Nephron progenitor cell (in vitro differentiated cells): ENCODE data around the gene KRT36.

Experiments used
- DNase-seq: peaks from one replicate; pipeline ENCODE4 v3.0.0; 2021
- H3K27ac Mint-ChIP-seq: 2 replicates; pipeline ENCODE4 v1.8.0; 2021; ENCODE audit warnings: mild to moderate bottlenecking, moderate library complexity, mixed read lengths
- H3K27me3 Mint-ChIP-seq: 2 replicates; pipeline ENCODE4 v1.8.0; 2021; ENCODE audit warnings: mild to moderate bottlenecking, low read depth, mixed read lengths; ENCODE audit not compliant: poor library complexity
- H3K36me3 Mint-ChIP-seq: 2 replicates; pipeline ENCODE4 v1.8.0; 2021; ENCODE audit warnings: low read depth, mixed read lengths
- H3K4me1 Mint-ChIP-seq: 2 replicates; pipeline ENCODE4 v1.8.0; 2021; ENCODE audit warnings: mixed read lengths
- H3K4me3 Mint-ChIP-seq: 2 replicates; pipeline ENCODE4 v1.8.0; 2021; ENCODE audit warnings: mild to moderate bottlenecking, moderate library complexity, mixed read lengths
- H3K9me3 Mint-ChIP-seq: 2 replicates; pipeline ENCODE4 v1.8.0; 2021; ENCODE audit warnings: mild to moderate bottlenecking, moderate library complexity, mixed read lengths
- TF ChIP-seq, protein P1 (sequence below): fragments of 200-600 bp; sonication (generic); IDR thresholded peaks from 2 replicates; pipeline ENCODE4 v1.5.0; 2021; ENCODE audit warnings: antibody characterized with exemption

The KRT36 gene

DNA sequence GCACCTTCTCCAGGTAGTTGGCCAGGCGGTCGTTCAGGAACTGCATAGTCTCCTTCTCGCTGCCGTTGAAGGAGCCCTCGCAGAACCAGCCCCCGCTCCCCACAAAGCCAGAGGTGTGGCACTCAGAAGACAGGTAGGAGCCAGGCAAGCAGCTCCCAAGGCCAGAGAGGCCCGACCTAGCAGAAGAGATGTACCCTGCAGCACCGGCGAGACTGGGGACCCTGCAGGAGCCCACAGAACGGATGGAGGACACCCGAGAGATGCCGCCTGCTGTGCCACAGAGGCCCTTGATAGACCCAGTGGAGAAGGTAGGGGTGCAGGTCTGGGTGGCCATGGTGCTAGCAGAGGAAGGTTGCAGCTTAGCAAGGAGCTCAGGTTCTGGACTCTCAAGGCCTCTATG, at the start of gene KRT36:
TSS of gene KRT36 (minus strand) at position 380 of the 400 bp plus-strand sequence. CDS start at position 334, 46 bp downstream.
- Mint-ChIP-seq H3K4me3 (no peak within 1 kb of the TSS), H3K27me3 (peaks cover 12% of the 10 kb centered on the region), H3K27ac (no peak within 1 kb of the TSS), H3K9me3 (no peaks in the 10 kb centered on the region), H3K36me3 (no peaks in the 10 kb centered on the region), H3K4me1 (peaks cover 17% of the 10 kb centered on the region)
- DNase-seq, result no peak
- TF ChIP-seq, protein P1, sequence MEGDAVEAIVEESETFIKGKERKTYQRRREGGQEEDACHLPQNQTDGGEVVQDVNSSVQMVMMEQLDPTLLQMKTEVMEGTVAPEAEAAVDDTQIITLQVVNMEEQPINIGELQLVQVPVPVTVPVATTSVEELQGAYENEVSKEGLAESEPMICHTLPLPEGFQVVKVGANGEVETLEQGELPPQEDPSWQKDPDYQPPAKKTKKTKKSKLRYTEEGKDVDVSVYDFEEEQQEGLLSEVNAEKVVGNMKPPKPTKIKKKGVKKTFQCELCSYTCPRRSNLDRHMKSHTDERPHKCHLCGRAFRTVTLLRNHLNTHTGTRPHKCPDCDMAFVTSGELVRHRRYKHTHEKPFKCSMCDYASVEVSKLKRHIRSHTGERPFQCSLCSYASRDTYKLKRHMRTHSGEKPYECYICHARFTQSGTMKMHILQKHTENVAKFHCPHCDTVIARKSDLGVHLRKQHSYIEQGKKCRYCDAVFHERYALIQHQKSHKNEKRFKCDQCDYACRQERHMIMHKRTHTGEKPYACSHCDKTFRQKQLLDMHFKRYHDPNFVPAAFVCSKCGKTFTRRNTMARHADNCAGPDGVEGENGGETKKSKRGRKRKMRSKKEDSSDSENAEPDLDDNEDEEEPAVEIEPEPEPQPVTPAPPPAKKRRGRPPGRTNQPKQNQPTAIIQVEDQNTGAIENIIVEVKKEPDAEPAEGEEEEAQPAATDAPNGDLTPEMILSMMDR, result no peak

DNA sequence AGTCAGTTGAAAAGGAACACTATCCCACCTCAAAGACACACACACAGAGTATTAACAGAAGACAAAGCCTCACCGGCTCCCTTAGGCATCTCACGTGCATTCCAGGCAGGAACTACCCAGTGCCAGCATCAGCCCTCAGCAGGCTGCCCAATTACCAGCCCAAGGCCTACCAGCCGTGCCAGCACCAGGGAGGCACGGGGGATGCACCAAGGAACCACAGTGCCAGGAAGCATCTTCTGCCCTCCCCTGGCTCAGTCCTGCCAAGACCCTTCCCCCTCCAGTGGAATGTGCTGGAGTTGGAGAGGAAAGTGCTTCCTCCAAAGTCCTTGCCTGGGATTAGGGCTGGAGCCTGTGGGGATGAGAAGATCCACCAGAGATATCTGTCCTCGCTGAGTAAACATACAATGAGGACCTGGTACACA, 49.4 kb upstream of the KRT36 start:
- TF ChIP-seq, protein P1, result no peak
- H3K4me1 Mint-ChIP-seq, result peaks cover 71% of the 10 kb centered on the region

DNA sequence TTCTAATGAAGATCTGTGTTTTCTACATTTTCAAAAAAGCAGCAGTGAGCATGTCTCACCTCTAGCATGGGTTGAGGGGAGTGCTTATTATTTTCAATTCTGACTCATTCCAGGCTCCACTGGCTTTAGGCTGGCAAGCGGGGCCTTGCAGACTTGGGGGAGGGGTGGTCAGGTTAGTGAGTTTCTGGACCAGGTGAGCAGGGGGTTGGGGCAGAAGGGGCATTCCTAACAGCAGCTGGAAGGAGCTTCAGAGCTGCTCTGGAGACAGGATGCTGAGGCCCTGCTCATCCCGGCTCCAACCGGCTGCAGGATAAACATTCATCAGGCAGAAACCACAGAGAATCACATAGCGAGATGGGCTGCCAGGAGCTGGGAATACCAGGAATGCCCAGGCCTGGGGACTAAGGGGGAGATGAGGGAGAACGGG, 48.9 kb upstream of the KRT36 start:
- Mint-ChIP-seq H3K27me3 (no peaks in the 10 kb centered on the region), H3K4me3 (no peak overlapping the region), H3K9me3 (no peaks in the 10 kb centered on the region), H3K36me3 (no peaks in the 10 kb centered on the region), H3K27ac (no peak overlapping the region), H3K4me1 (peaks cover 68% of the 10 kb centered on the region)
- TF ChIP-seq, protein P1, result no peak
- DNase-seq, result no peak

More for the DNA sequence above, 49.4 kb upstream of the KRT36 start:
- no peaks in the 10 kb centered on the region for H3K36me3 Mint-ChIP-seq
- no peak overlapping the region for H3K27ac Mint-ChIP-seq
- H3K27me3 Mint-ChIP-seq, result no peaks in the 10 kb centered on the region
- no peak for DNase-seq
- no peak overlapping the region for H3K4me3 Mint-ChIP-seq
- no peaks in the 10 kb centered on the region for H3K9me3 Mint-ChIP-seq

DNA sequence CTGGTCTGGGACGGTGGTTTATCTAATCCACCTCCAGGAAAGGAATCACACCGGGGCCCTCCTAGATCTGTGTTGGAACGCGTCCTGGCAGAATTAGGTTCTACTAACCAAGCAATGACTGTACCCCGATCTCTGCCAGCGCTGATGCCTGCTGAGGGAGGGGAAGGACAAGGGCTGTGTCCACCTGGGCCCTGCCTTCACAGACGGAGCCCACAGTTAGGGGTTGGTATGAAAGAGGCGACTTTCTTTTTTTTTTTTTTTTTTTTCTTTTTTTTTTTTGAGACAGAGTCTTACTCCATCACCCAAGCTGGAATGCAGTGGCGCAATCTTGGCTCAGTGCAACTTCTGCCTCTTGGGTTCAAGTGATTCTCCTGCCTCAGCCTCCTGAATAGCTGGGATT, 48.3 kb upstream of the KRT36 start:
- Mint-ChIP-seq H3K27ac (no peak overlapping the region), H3K4me1 (peaks cover 66% of the 10 kb centered on the region)

DNA sequence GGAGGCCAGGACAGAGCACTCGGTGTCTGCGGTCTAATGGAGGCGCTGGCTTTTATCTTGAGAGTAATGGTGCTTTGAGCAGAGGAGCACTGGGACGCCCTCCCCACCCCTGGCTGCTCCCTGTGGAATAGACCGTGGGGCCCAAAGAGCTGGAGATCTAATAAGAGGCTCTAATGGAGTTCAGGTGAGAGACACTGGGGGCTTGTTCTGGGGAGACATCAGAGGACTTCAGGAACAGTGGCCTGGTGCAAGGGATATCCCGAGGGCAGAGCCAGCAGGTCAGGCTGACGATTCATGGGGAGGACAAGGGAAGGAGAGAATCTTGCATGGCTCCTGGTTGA, 47.9 kb upstream of the KRT36 start:
- H3K4me3 Mint-ChIP-seq, result no peak overlapping the region
- H3K27ac Mint-ChIP-seq, result peak overlapping the region; percentile 75
- no peaks in the 10 kb centered on the region for H3K36me3 Mint-ChIP-seq
- no peaks in the 10 kb centered on the region for H3K27me3 Mint-ChIP-seq
- no peak for DNase-seq
- TF ChIP-seq, protein P1, result no peak
- H3K9me3 Mint-ChIP-seq, result no peaks in the 10 kb centered on the region
- H3K4me1 Mint-ChIP-seq, result peaks cover 65% of the 10 kb centered on the region

More for the DNA sequence above, 48.3 kb upstream of the KRT36 start:
- DNase-seq, result no peak
- no peaks in the 10 kb centered on the region for H3K9me3 Mint-ChIP-seq
- H3K4me3 Mint-ChIP-seq, result no peak overlapping the region
- TF ChIP-seq, protein P1, result no peak
- H3K36me3 Mint-ChIP-seq, result no peaks in the 10 kb centered on the region
- no peaks in the 10 kb centered on the region for H3K27me3 Mint-ChIP-seq

DNA sequence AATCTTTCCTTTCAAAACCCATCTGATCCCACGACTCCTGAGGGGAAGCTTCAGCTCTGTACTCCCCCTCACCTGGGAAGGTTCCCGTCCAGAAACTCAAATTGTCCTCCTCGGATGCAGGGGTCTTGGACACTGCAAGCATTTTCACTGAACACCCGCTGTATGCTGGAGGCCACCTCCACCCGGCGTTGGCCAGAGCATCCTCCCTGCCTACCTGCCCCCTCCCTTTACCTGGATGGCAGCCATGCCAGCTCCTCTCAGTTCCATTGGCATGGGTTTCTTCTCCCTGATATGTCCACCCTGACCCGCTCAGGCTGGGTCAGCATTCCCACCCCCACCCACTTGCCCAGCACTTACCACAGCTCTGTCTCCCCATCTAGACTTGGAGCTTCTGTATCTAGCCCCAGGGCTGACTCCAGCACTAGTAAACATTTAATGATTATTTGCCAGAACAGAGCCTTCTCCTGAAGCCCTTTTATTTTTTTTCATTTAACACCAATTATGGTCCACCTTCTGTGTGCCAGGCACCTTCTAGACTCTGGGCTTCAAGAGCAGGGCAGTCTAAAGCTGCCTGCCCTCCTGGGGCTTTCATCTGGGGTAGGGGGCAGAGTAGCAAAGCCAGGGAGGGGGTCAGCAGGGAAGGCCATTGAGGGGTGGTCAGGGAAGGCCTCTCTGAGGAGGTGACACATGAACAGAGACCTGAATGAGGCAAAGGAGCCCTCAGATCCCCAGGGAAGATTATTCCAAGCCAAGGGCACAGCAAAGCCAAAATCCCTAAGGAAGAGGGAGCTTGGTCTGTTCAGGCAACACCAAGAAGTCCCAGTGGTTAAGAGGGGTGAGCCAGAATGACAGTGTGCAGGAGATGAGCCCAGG, 47.3 kb upstream of the KRT36 start:
- H3K36me3 Mint-ChIP-seq, result no peaks in the 10 kb centered on the region
- H3K4me3 Mint-ChIP-seq, result no peak overlapping the region
- no peak overlapping the region for H3K27ac Mint-ChIP-seq
- TF ChIP-seq, protein P1, result no peak
- DNase-seq, result no peak
- no peaks in the 10 kb centered on the region for H3K9me3 Mint-ChIP-seq
- peaks cover 3% of the 10 kb centered on the region for H3K27me3 Mint-ChIP-seq
- H3K4me1 Mint-ChIP-seq, result peaks cover 60% of the 10 kb centered on the region
